ENCODE data around the gene CLIC4. TPM values are rescaled to one million over a fixed set of nuclear protein-coding genes. Genes with fewer than 3 reads are reported as not detected.
A peak's percentile ranks its signal among the peaks of the same experiment; 100 is the strongest.
"Not testable (repeated sequence)": the region's sequence is repeated elsewhere in the genome, so short reads cannot be mapped to it uniquely, and the experiment has no call there.

Gene CLIC4
- total RNA-seq, 1 experiment from 2014 or later: 245 TPM

GRCh38 chr1:24806588-24806987, 61.3 kb downstream of the CLIC4 start:
- DNase-seq (ENCODE audit: low read depth): no peak

GRCh38 chr1:24811494-24811893, 66.2 kb downstream of the CLIC4 start:
- DNase-seq (ENCODE audit: low read depth): not testable (repeated sequence)

GRCh38 chr1:24820221-24820620, 75.0 kb downstream of the CLIC4 start:
- not testable (repeated sequence) for DNase-seq (ENCODE audit: low read depth)

- DNase-seq (ENCODE audit: low read depth): no peak
Measured at GRCh38 chr1:24822887-24823286, 77.6 kb downstream of the CLIC4 start.

GRCh38 chr1:24823486-24823885, 78.2 kb downstream of the CLIC4 start:
- DNase-seq (ENCODE audit: low read depth): not testable (repeated sequence)

GRCh38 chr1:24825174-24825573, 79.9 kb downstream of the CLIC4 start:
- DNase-seq (ENCODE audit: low read depth): no peak

GRCh38 chr1:24826510-24826909, 81.3 kb downstream of the CLIC4 start:
- no peak for DNase-seq (ENCODE audit: low read depth)

- DNase-seq (ENCODE audit: low read depth): no peak
Measured at GRCh38 chr1:24827379-24828135, 82.3 kb downstream of the CLIC4 start.

GRCh38 chr1:24828183-24828886, 83.1 kb downstream of the CLIC4 start:
- no peak for DNase-seq (ENCODE audit: low read depth)

GRCh38 chr1:24828887-24829192, 83.6 kb downstream of the CLIC4 start:
- DNase-seq (ENCODE audit: low read depth): no peak

GRCh38 chr1:24830680-24831272, 85.5 kb downstream of the CLIC4 start:
- DNase-seq (ENCODE audit: low read depth): peak; percentile 33

GRCh38 chr1:24841593-24841992, 96.3 kb downstream of the CLIC4 start:
- no peak for DNase-seq (ENCODE audit: low read depth)

GRCh38 chr1:24846671-24847070, 101.4 kb downstream of the CLIC4 start:
- DNase-seq (ENCODE audit: low read depth): no peak

GRCh38 chr1:24847995-24848881, 103.0 kb downstream of the CLIC4 start:
- peak; percentile 94 for DNase-seq (ENCODE audit: low read depth)

GRCh38 chr1:24849672-24850295, 104.5 kb downstream of the CLIC4 start:
- DNase-seq (ENCODE audit: low read depth): peak; percentile 64

- no peak for DNase-seq (ENCODE audit: low read depth)
Measured at GRCh38 chr1:24850328-24850920, 105.2 kb downstream of the CLIC4 start.

- no peak for DNase-seq (ENCODE audit: low read depth)
Measured at GRCh38 chr1:24853649-24854048, 108.4 kb downstream of the CLIC4 start.

- no peak for DNase-seq (ENCODE audit: low read depth)
Measured at GRCh38 chr1:24855474-24855873, 110.2 kb downstream of the CLIC4 start.

- DNase-seq (ENCODE audit: low read depth): no peak
Measured at GRCh38 chr1:24856787-24857506, 111.7 kb downstream of the CLIC4 start.

GRCh38 chr1:24857507-24858133, 112.4 kb downstream of the CLIC4 start:
- DNase-seq (ENCODE audit: low read depth): no peak

All from Daoy (cell line).